HepG2 (cell line): ENCODE data around the gene NDNF. TPM values are rescaled to one million over a fixed set of nuclear protein-coding genes. Genes with fewer than 3 reads are reported as not detected.

Experiments
- ATAC-seq: fragments of 200-7000 bp; cut with Tn5 transposase; 3 replicates; pipeline ENCODE4 v1.9.1; 2020; ENCODE audit warnings: mild to moderate bottlenecking, moderate library complexity
- BruUV-seq: library from RNA; stranded (reverse); fragments of 400-500 nt; replicated peaks from 2 replicates; lab custom pipeline; 2021; lab: Mats Ljungman, UMichigan
- CTCF ChIA-PET: fragments of 300-600 bp; formaldehyde crosslinking; extraction: SDS; loops from one replicate; lab custom pipeline; 2021; ENCODE audit warnings: low total read pairs, inconsistent platforms, low intra/inter-chr PET ratio; lab: Yijun Ruan, JAX
- POLR2A ChIA-PET: fragments of 350-600 bp; sonication (Branson Sonifier 250); formaldehyde crosslinking; loops from one replicate; lab custom pipeline; 2020; ENCODE audit warnings: antibody characterized with exemption, inconsistent platforms; lab: Yijun Ruan, JAX
- DNase-seq: peaks from one replicate; pipeline ENCODE4 v3.0.0-alpha.2; 2015; ENCODE audit warnings: low spot score
- FAIRE-seq: peaks from 3 replicates; lab custom pipeline; 2011; peaks lifted over from hg19 to GRCh38; lab: Jason Lieb, UNC
- H2AFZ ChIP-seq: one replicate; pipeline ENCODE4 v1.6.1; 2011; ENCODE audit warnings: low read length, inconsistent platforms
- H3K27ac ChIP-seq: fragments of 300-600 bp; 3 replicates; pipeline ENCODE4 v1.8.0; 2011; ENCODE audit warnings: mixed run types, mild to moderate bottlenecking, mixed read lengths, low read length, inconsistent platforms; ENCODE audit not compliant: insufficient read depth; ENCODE audit errors: extremely low read length
- H3K27me3 ChIP-seq, 2 experiments: fragments of 200-600 bp in 1 of 2; 2 replicates in 1 of 2; 3 replicates in 1 of 2; pipeline versions ENCODE4 v1.6.0 to v1.8.0; 2011; ENCODE audit warnings: low read length in 2 of 2, mild to moderate bottlenecking in 2 of 2, moderate library complexity in 2 of 2, inconsistent platforms in 1 of 2; ENCODE audit not compliant: insufficient read depth in 2 of 2, control insufficient read depth in 1 of 2
- H3K36me3 ChIP-seq, 2 experiments: fragments of 200-600 bp in 1 of 2; replicated peaks in 1 of 2; 2 replicates in 1 of 2; 3 replicates in 1 of 2; pipeline versions ENCODE4 v1.5.1 to v1.8.0; 2011; ENCODE audit warnings: low read length in 2 of 2, inconsistent platforms in 1 of 2; ENCODE audit not compliant: insufficient read depth in 2 of 2, control insufficient read depth in 1 of 2
- H3K4me1 ChIP-seq: 2 replicates; pipeline ENCODE4 v1.5.1; 2012; ENCODE audit warnings: low read length, inconsistent platforms; ENCODE audit not compliant: insufficient read depth
- H3K4me2 ChIP-seq: 2 replicates; pipeline ENCODE4 v1.6.0; 2011; ENCODE audit warnings: low read depth, low read length, inconsistent platforms
- H3K4me3 ChIP-seq, 3 experiments: fragments of 200-600 bp in 1 of 3; sonication (generic), shearing (Covaris generic) in 1 of 3; replicated peaks in 1 of 3; 2 replicates each; pipeline ENCODE4 v1.5.1; 2011 to 2016; ENCODE audit warnings: low read length in 3 of 3, inconsistent platforms in 2 of 3, low read depth in 2 of 3, mild to moderate bottlenecking in 2 of 3, control low read depth in 1 of 3, mixed read lengths in 1 of 3; ENCODE audit not compliant: insufficient read depth in 1 of 3
- H3K79me2 ChIP-seq: one replicate; pipeline ENCODE4 v1.6.1; 2011; ENCODE audit warnings: low read length, inconsistent platforms; ENCODE audit not compliant: insufficient read depth
- H3K9ac ChIP-seq: 2 replicates; pipeline ENCODE4 v1.6.0; 2011; ENCODE audit warnings: mild to moderate bottlenecking, low read depth, low read length, inconsistent platforms; ENCODE audit not compliant: insufficient read depth
- H3K9me3 ChIP-seq: 2 replicates; pipeline ENCODE4 v1.5.1; 2012; ENCODE audit warnings: mild to moderate bottlenecking, low read length
- H4K20me1 ChIP-seq: 2 replicates; pipeline ENCODE4 v1.6.0; 2011; ENCODE audit warnings: inconsistent platforms, mild to moderate bottlenecking, low read length, moderate library complexity; ENCODE audit not compliant: insufficient read depth
- EEA1 ChIP-seq: sonication (generic); formaldehyde crosslinking; IDR thresholded peaks from 2 replicates; pipeline ENCODE4 v1.5.1; 2020; ENCODE audit warnings: mild to moderate bottlenecking, missing genetic modification reagents, borderline replicate concordance
- GATA4 ChIP-seq: sonication (generic); IDR thresholded peaks from 2 replicates; pipeline ENCODE4 v1.6.1; 2016; ENCODE audit warnings: antibody characterized with exemption, low read depth, borderline replicate concordance
- POGK ChIP-seq: sonication (generic); formaldehyde crosslinking; conservative IDR thresholded peaks from 2 replicates; pipeline ENCODE4 v1.8.0; 2022; ENCODE audit warnings: mild to moderate bottlenecking, moderate library complexity, missing genetic modification reagents
- TBX2 ChIP-seq: sonication (generic); formaldehyde crosslinking; IDR thresholded peaks from 2 replicates; pipeline ENCODE4 v1.5.0; 2020; ENCODE audit warnings: missing genetic modification reagents, mild to moderate bottlenecking, borderline replicate concordance
- TFDP2 ChIP-seq: sonication (generic); formaldehyde crosslinking; IDR thresholded peaks from 2 replicates; pipeline ENCODE4 v1.4.0; 2020; ENCODE audit warnings: missing genetic modification reagents
- THAP7 ChIP-seq: sonication (generic); formaldehyde crosslinking; IDR thresholded peaks from 2 replicates; pipeline ENCODE4 v1.8.1; 2023; ENCODE audit warnings: mild to moderate bottlenecking, missing genetic modification reagents
- XBP1 ChIP-seq: sonication (generic); formaldehyde crosslinking; IDR thresholded peaks from 2 replicates; pipeline ENCODE4 v1.5.0; 2020; ENCODE audit warnings: missing genetic modification reagents
- ZNF431 ChIP-seq: sonication (generic); formaldehyde crosslinking; IDR thresholded peaks from 2 replicates; pipeline ENCODE4 v1.9.0; 2022; ENCODE audit warnings: missing genetic modification reagents, low read depth, mild to moderate bottlenecking, borderline replicate concordance
- ZNF432 ChIP-seq: sonication (generic); formaldehyde crosslinking; IDR thresholded peaks from 2 replicates; pipeline ENCODE4 v1.5.0; 2020; ENCODE audit warnings: missing genetic modification reagents, mild to moderate bottlenecking, borderline replicate concordance
- ZNF615 ChIP-seq: sonication (generic); formaldehyde crosslinking; IDR thresholded peaks from 2 replicates; pipeline ENCODE4 v1.5.0; 2020; ENCODE audit warnings: mild to moderate bottlenecking, missing genetic modification reagents, borderline replicate concordance
- WGBS: methylation state at CpG from one replicate; pipeline ENCODE4 v1.1.6; 2017; ENCODE audit warnings: low lambda C conversion rate; 5-methylcytosine and 5-hydroxymethylcytosine counted together
- in situ Hi-C: cut with HindIII; loops from 2 replicates; pipeline ENCODE4 v1.10.0; 2017; ENCODE audit warnings: low pct_unique_long_range_greater_than_20kb; ENCODE audit not compliant: extremely low pct_ligation_motif_present
- intact Hi-C: fragments of 100-400 bp; cut with micrococcal nuclease; formaldehyde crosslinking; loops from one replicate; pipeline ENCODE4 v1.10.0; 2022; ENCODE audit not compliant: unreplicated experiment
- polyA plus RNA-seq, 8 experiments: library from polyadenylated mRNA; depleted of rRNA in 3 of 8; stranded (reverse) in 7 of 8; unstranded in 1 of 8; fragments of >200 nt; fragmentation: Illumina TruSeq in 4 of 8; extraction: Trizol in 4 of 8; gene quantifications; 2 replicates each; pipeline versions ENCODE4 v1.2.1 to v1.2.3, GENCODE V29; 2011 to 2016; ENCODE audit warnings: low read depth in 4 of 8, missing spikeins in 1 of 8, mixed read lengths in 1 of 8; ENCODE audit not compliant: insufficient read depth in 1 of 8
- total RNA-seq, 5 experiments: library from RNA; depleted of rRNA; stranded (reverse); fragments of >200 nt; fragmentation: Illumina TruSeq; extraction: Trizol; gene quantifications; 2 replicates each; pipeline ENCODE4 v1.2.3, GENCODE V29; 2016; ENCODE audit warnings: low read depth in 1 of 5

Gene NDNF
- total and polyA plus RNA-seq, 2 of the 13 experiments (the other 11 are each of a cell fraction or from before 2014, with no cell fraction given), result not detected

GRCh38 chr4:121100093-121100775 lies 27.9 kb upstream of the NDNF start:
- intact Hi-C loops, result no loop called here
- CTCF ChIA-PET, result no interaction called here
- POLR2A ChIA-PET, result no interaction called here
- Histone ChIP-seq H3K4me1 (no peaks in the 10 kb centered on the region), H3K27ac (no peak overlapping the region), H3K9ac (no peak overlapping the region), H3K4me2 (no peak overlapping the region), H3K36me3 (no peaks in the 10 kb centered on the region), H4K20me1 (no peaks in the 10 kb centered on the region), H3K27me3 (no peaks in the 10 kb centered on the region)
- no peak for DNase-seq
- FAIRE-seq, result no peak
- no peak for ATAC-seq
- 1% methylated on average over 2 of the region's 2 CpGs for WGBS
- TF ChIP-seq POGK (CRISPR knock-in tag) (no peak), TFDP2 (no peak), TBX2 (CRISPR knock-in tag) (no peak), XBP1 (CRISPR knock-in tag) (no peak), ZNF615 (no peak), GATA4 (no peak), EEA1 (CRISPR knock-in tag) (no peak), ZNF432 (no peak), THAP7 (no peak), ZNF431 (CRISPR knock-in tag) (no peak)
- TF ChIP-seq, all 625 proteins: peak for 0
- no TSS peak for BruUV-seq
- Histone ChIP-seq H3K4me3 (no peak overlapping the region), H3K79me2 (no peaks in the 10 kb centered on the region), H3K9me3 (no peaks in the 10 kb centered on the region), H2AFZ (no peak overlapping the region)
- in situ Hi-C loops, result no loop called here
